AG08395 (cell line): Measurements from ENCODE around the gene ATP6V1C2.
A peak's percentile ranks its signal among the peaks of the same experiment; 100 is the strongest.
"Not testable (repeated sequence)": the region's sequence is repeated elsewhere in the genome, so short reads cannot be mapped to it uniquely, and the experiment has no call there.

Source experiments
- DNase-seq: peaks from one replicate; pipeline ENCODE4 v3.0.0; 2012; ENCODE audit warnings: mixed read lengths, low spot score

ATP6V1C2 gene

DNA sequence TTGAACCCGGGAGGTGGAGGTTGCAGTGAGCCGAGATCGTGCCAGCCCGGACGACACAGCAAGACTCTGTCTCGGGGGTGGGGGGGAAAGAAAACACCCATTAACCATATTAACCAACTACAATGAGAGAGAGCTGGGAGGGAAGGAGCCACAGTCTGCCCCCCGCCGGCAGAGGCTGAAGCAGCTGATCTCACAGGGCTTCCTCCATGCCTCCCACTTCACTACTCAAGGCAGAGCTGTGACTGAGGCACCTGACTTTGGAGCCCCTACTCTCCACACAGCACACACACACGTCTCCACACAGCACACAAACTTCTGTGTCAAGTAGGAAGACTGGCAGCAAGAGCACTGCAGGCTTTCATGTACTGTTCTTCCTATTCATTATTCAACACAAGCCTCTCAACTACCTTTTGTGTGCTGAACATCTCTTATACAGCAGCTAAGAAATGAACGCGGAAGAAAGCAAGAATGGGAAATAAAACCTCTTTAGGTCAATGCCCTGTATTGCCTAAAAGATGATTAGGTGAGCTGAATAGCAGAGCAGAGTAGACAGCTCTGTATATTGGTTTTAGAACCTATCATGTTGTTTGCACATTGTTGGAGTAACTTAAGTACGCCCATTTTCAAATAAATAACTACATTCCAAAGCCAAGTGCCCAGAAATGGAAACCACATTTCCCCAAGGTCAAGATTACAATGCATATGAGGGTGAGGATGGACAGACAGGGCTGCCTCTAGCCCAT, 65.0 kb downstream of the ATP6V1C2 start:
- no peak for DNase-seq

DNA sequence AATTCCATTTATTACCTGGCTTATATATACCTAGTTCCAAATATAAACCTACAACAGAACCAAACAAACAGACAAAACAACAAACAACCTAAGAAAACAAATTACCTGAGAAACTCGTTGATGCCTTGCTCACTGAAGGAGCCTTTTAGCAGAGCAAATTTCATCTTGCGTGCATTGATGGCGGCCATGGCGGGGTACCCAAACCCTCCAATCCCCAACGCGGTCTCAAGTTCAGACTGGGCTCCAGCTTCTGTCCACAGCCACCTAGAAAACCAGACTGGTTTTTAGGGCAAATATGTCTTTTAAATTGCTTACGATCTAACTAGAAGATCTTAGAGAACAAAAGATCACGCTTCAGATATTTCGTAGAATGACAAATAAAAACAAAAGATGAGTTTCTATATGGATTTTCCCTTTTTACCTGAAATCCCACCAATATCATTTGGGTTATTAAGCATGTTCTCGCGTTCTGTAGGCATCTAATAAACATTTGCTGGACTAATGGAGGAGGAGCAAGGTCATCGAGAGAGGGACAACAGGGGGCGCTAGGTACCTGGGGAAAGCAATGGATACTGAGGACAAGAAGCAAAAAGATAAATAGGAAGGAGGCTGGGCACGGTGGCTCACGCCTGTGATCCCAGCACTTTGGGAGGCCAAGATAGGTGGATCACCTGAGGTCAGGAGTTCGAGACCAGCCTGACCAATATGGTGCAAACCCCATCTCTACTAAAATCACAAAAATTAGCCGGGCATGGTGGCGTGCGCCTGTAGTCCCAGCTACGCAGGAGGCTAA, 65.9 kb downstream of the ATP6V1C2 start:
- DNase-seq = no peak

DNA sequence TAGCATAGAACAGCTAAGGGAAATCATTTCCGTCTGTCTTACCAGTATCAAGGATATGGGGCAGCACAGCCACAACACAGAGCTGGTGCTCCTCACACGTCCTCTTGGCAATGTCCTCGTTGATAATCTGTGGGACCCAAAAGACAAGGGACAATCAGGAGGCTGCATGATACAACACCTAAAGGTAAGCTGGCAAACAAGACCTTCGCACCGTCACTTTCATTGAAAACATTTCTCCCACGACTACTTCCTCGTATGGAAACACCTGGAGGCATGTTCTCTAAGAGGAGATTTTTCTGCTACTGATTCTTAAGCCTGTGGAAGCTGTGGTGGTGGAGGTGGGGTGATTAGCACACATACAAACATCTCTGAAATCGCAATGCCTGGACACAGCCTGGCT, 67.4 kb downstream of the ATP6V1C2 start:
- DNase-seq = no peak

GRCh38 chr2:10790228-10790973, 69.0 kb downstream of the ATP6V1C2 start:
- no peak for DNase-seq

GRCh38 chr2:10792001-10792634, 70.7 kb downstream of the ATP6V1C2 start:
- DNase-seq = no peak

DNA sequence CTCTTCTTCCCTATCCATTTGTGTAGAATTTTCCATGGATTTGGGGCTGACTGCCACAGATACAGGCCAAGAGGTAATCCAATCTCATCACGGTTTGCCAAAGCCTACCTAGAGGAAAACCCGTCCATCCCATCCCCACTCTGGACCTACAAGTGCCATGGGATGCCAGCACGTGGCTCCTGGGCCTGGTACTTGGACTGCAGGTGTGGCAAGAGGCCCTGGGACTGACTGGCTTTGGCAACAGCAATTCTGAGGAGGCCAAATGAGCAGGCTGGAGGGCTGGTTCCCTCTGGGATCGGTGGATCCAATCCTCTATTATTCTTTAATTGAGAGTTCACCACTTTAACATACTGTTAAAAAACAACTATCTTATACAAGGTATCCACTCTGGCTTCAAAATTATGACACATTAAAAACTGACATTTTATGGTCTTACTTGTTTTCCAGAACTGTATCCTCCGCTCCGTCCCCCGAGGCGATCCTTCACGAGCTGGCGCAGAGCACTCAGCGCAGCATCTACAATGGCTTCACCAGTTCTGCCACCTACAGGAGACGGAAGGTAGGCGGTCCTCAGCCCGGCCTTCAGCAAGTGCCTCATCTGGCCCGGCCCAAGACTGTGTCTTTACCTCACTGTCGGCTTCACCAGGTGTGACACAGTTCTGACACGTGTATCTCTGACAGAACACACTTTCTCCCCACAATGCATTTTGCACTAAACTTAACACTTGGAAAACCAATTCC, 71.4 kb downstream of the ATP6V1C2 start:
- DNase-seq = no peak

DNA sequence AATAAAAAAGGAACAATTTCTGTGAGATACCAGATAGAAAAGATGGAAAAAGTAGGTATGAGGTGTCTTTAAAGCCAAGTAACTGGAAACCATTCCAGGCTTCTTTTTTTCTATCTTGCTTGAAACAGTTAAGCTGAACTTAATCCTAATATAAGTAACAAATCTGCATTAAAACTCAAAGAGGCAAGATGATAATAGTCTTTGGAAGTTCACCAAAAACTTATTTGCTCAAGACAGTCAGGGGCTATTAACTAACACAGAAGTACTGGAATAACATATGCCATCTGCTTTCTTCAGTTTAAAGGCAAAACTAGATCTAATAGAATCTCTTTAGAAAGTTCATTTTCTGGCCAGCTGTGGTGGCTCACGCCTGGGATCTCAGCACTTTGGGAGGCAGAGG, 72.4 kb downstream of the ATP6V1C2 start:
- DNase-seq = no peak

- DNase-seq = no peak
Measured at GRCh38 chr2:10794876-10795275, 73.4 kb downstream of the ATP6V1C2 start.

DNA sequence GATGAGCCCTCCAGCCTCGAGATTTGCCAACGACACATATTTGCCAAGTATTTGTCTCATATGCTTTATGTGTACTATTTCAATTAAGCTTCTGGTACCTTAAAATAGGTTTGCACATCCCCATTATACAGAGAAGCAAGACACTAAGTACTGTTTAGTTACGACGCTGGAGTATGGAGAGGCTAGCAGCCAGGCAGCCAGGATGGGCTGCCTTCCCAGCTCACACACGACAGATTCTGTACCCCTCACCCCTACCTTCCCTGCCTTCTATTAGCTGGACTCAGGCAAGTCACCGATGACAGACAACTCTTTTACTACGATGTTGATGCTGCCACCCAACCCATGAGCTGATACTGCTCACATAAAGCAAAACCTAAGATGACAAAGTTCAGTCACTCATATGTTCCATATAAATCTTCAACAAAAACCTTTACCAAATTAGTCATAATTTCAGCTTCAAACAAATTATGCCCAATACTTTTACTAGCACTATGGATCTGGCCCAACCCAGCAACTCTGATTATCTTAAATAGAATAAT, 74.1 kb downstream of the ATP6V1C2 start:
- no peak for DNase-seq

DNA sequence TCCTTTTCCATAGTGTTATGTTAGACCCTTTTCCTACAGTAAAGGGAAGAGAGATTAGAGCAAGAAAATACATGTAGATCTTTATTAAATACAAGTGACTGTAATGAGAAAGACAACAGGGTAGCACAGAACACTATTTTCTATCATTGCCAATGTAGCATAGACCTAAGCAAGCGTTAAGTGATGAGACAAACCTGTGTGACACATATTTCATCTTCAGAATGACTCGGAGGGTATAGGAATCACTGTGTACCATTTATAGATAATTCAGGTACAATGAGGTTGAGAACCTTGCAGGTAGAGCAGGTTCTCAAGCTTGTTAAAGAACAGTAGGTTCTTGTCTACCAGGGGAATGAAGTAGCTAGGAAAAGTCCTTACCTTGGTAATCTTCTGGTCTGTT, 75.3 kb downstream of the ATP6V1C2 start:
- DNase-seq = no peak

DNA sequence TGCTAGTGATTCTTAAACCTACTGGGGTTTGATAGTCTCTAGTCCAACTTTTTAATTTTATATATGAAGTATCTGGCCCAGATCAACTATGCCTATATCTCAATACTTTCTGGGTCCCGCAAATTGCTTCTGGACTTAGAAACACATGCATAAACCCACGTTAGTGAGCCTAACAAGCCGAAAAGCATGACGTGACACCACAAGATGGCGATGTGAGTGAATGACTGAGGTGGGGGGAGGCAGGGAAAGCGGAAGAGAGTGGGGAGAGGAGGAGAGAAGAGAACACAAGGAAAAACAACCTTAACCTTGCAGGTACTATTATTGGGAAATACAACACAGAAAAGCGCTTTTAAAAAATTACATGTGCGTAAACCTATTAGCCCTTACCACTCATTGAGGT, 77.4 kb downstream of the ATP6V1C2 start:
- DNase-seq = no peak

DNA sequence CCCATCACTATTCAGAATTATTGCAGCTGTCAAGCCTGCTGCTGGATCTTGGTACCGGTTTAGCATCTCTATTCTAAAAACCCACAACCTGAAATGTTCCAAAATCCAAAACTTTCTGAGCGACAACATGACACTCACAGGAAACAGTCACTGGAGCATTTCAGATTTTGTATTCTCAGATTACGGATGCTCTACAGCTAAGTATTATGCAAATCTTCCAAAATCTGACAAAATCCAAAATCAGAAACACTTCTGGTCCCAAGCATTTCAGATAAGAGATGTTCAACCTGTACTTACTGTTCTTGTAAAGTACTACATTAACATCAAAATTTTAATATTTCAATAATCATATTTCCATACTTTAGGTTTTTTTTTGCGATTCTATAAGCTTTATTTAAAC, 78.7 kb downstream of the ATP6V1C2 start:
- DNase-seq = no peak

- DNase-seq = no peak
Measured at GRCh38 chr2:10802657-10803056, 81.2 kb downstream of the ATP6V1C2 start.

DNA sequence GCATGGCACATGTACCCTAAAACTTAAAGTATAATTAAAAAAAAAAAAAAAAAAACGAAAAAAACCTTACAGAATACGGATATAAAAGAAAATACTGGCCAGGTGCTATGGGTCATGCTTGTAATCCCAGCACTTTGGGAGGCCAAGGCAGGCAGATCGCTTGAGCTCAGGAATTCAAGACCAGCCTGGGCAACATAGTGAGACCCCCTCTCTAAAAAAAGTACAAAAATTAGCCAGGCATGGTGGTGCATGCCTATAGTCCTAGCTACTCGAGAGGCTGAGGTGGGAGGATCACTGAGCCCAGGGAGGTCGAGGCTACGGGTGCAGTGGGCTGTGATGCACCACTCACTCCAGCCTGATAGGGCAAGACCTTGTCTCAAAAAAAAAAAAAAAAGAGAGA, 84.6 kb downstream of the ATP6V1C2 start:
- DNase-seq = not testable (repeated sequence)

GRCh38 chr2:10806543-10806942, 85.1 kb downstream of the ATP6V1C2 start:
- no peak for DNase-seq

DNA sequence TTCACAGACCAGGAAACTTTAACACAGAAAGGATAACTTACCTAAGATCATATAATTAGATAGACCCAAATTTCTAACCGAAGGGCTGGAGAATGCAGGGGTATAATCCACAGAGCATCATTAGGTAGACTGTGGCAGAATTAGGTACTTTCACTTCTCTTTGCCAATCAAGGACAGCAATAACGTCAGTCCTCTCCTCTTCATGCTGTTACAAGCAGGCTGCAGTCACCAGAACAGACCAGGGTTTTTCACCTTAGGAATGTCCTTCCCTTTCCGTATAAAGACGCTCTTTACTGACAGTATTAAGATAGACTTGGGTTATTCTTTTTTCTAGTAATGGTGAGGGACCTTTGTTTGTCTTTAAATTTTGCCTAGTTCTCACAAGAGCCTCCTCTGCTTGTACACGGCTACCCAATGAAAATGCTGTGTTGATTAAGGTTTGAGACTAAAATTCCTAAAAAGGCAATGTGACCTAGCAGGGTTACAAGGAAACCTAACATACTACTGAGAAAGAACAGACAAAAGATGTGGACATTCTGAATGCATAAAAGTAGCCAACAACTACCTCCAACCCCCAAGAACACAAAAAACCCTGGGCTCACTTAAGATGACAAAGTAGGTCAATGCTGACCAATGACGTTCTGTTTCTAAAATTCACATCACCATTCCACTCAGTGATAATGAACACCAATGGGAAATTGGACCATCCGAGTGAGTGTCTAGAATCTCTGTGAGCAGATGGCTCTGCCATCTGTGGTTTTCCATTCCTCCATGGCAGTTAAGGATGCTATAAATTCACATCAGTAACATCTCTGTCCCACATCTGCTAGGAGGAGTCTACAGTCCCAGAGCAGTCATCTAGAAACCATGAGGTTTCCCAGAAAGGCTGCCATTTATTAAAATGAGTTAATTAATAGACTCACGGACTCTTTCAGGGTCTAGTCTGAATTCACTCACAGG, 89.1 kb downstream of the ATP6V1C2 start:
- no peak for DNase-seq

DNA sequence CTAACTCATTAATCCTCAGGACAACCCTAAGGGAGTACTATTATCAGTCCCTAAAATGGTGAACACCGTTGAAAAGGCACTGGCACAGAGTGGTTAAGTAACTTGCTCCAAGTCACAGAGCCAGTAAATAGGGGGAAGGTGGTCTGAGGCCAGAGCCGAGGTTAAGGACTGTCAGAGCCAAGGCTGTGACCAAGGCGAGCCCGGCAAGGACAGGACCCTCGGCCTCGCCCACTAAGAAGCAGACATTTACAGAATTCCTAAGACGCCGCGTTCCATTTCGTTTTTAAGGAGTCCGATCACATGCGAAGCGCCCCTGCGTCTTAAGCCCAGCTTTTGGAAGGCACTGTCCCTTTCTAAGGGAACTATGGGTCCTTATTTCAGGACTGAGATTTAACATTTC, 90.1 kb downstream of the ATP6V1C2 start:
- no peak for DNase-seq

GRCh38 chr2:10812362-10813162, 91.1 kb downstream of the ATP6V1C2 start, which contains the start of gene PDIA6:
PDIA6 (minus strand) TSS chr2:10812785; CDS start chr2:10812696, 89 bp downstream.
- DNase-seq = peak; percentile 99
